Measurements from ENCODE around the gene MBP.

The MBP gene

DNA sequence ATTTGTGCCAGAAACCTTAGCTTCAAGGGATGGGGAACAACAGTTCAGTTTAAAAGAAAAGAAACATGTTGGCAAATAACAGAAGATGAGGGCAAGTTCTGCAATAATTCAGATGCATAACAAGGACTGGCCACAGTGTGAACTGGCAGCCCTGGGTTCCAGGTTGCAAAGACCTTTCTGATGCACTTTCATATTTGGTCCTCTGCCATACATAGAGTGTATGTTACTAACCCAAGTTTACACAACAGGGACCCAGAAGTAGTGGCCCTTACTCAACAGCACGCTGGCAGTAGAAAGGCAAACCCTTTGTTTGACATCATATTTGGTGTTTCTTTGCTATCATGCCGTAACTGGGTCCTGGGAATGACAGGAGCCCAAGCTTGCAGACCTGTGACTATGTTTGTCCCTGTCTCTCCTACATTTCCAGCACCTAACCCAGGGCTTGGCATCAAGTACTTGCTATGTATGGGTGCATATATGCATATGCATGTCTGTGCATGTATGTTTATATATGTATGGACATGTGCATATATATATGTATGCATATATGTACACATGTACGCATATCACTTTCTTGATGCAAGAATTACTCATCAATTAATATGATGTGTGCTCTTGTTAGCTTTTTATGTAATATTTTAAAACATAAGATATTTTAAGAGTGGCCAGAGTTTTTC lies 94.3 kb downstream of the MBP start:
- TF ChIP-seq TAF1 (IDR thresholded peaks at IDR 0.05; ENCODE audit: borderline replicate concordance, insufficient read depth, low read length) (no peak), FOXP2 (optimal IDR thresholded peaks at IDR 0.05; ENCODE audit: borderline replicate concordance, extremely low read depth, extremely low read length, insufficient read depth) (no peak), POLR2AphosphoS5 (IDR thresholded peaks at IDR 0.05; ENCODE audit: low read depth, low read length) (no peak), SIN3A (IDR thresholded peaks at IDR 0.05; ENCODE audit: borderline replicate concordance, insufficient read depth, low read length) (no peak), REST (IDR thresholded peaks at IDR 0.05; ENCODE audit: insufficient read depth in 1 of 2, low read depth in 2 of 2, low read length in 2 of 2) (no peak)

GRCh38 chr18:77037567-77037966 lies 95.0 kb downstream of the MBP start:
- no peak for TF ChIP-seq REST (IDR thresholded peaks at IDR 0.05; ENCODE audit: insufficient read depth in 1 of 2, low read depth in 2 of 2, low read length in 2 of 2)
- no peak for TF ChIP-seq TAF1 (IDR thresholded peaks at IDR 0.05; ENCODE audit: borderline replicate concordance, insufficient read depth, low read length)
- TF ChIP-seq FOXP2 (optimal IDR thresholded peaks at IDR 0.05; ENCODE audit: borderline replicate concordance, extremely low read depth, extremely low read length, insufficient read depth), result no peak
- TF ChIP-seq SIN3A (IDR thresholded peaks at IDR 0.05; ENCODE audit: borderline replicate concordance, insufficient read depth, low read length), result no peak
- no peak for TF ChIP-seq POLR2AphosphoS5 (IDR thresholded peaks at IDR 0.05; ENCODE audit: low read depth, low read length)

GRCh38 chr18:77035380-77036187 lies 97.0 kb downstream of the MBP start:
- no peak for TF ChIP-seq FOXP2 (optimal IDR thresholded peaks at IDR 0.05; ENCODE audit: borderline replicate concordance, extremely low read depth, extremely low read length, insufficient read depth)
- no peak for TF ChIP-seq SIN3A (IDR thresholded peaks at IDR 0.05; ENCODE audit: borderline replicate concordance, insufficient read depth, low read length)
- TF ChIP-seq REST (IDR thresholded peaks at IDR 0.05; ENCODE audit: insufficient read depth in 1 of 2, low read depth in 2 of 2, low read length in 2 of 2), result no peak
- TF ChIP-seq POLR2AphosphoS5 (IDR thresholded peaks at IDR 0.05; ENCODE audit: low read depth, low read length), result no peak
- TF ChIP-seq TAF1 (IDR thresholded peaks at IDR 0.05; ENCODE audit: borderline replicate concordance, insufficient read depth, low read length), result no peak

DNA sequence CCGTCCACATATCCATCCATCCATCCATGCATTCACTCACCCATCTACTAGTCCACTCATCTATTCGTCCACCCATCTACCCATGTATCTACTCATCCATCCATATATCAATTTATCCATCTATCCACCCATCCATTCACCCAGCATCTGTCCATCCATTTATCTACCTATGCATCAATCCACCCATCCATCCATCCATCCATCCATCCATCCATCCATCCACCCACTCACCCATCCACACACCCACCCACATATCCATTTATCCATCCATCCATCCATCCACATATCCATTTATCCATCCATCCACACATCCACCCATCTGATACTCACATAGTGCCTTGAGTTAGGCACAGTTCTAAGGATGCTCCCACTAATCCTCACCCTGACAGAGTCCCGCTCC lies 99.0 kb downstream of the MBP start:
- TF ChIP-seq TAF1 (IDR thresholded peaks at IDR 0.05; ENCODE audit: borderline replicate concordance, insufficient read depth, low read length) (no peak), REST (IDR thresholded peaks at IDR 0.05; ENCODE audit: insufficient read depth in 1 of 2, low read depth in 2 of 2, low read length in 2 of 2) (no peak), POLR2AphosphoS5 (IDR thresholded peaks at IDR 0.05; ENCODE audit: low read depth, low read length) (no peak), FOXP2 (optimal IDR thresholded peaks at IDR 0.05; ENCODE audit: borderline replicate concordance, extremely low read depth, extremely low read length, insufficient read depth) (no peak), SIN3A (IDR thresholded peaks at IDR 0.05; ENCODE audit: borderline replicate concordance, insufficient read depth, low read length) (no peak)

Data from PFSK-1 (cell line).